Muscle of back (tissue), 10 donors: ENCODE data around the gene OLAH. TPM values are rescaled to one million over a fixed set of nuclear protein-coding genes. Genes with fewer than 3 reads are reported as not detected.

Experiments
- polyA plus RNA-seq, 10 donors: library from polyadenylated mRNA; unstranded; fragments of 120-200 nt; gene quantifications; one replicate each; pipeline ENCODE4 v1.2.1, GENCODE V29; 2013; ENCODE audit not compliant: insufficient read length in 10 of 10

Gene OLAH
- polyA plus RNA-seq, 10 donors = 0.12 to 0.21 (median 0.16) TPM; not detected in 7

Other genes with a start within 250 kb of the OLAH start
- gene CDNF, start 205.9 kb upstream of the OLAH start, polyA plus RNA-seq = 1 to 10 TPM; 1.4 to 5.1 (median 3.4) TPM
- gene HSPA14, start 205.6 kb upstream of the OLAH start, polyA plus RNA-seq = 10 to 100 TPM; 11.3 to 19.2 (median 15.0) TPM
- gene MSANTD7, start 205.6 kb upstream of the OLAH start, polyA plus RNA-seq = 10 to 100 TPM in 9 of 10 donors, 1 to 10 TPM in 1; 8.6 to 13.4 (median 11.1) TPM
- 10 to 100 TPM in 9 of 10 donors, 1 to 10 TPM in 1; 10.0 to 17.7 (median 13.1) TPM for gene SUV39H2, start 165.1 kb upstream of the OLAH start, polyA plus RNA-seq
- 10 to 100 TPM in 2 of 10 donors, 1 to 10 TPM in 8; 5.2 to 11.2 (median 8.3) TPM for gene DCLRE1C, start 89.8 kb upstream of the OLAH start, polyA plus RNA-seq
- gene MEIG1, start 84.6 kb upstream of the OLAH start, polyA plus RNA-seq = 1 to 10 TPM in 1 of 10 donors, under 1 TPM in 7, not detected in 2; 0.29 to 2.1 (median 0.56) TPM
- gene ACBD7, start 44.8 kb downstream of the OLAH start, polyA plus RNA-seq = 1 to 10 TPM in 7 of 10 donors, under 1 TPM in 3; 0.77 to 2.5 (median 1.2) TPM
- 10 to 100 TPM; 11.1 to 16.3 (median 13.1) TPM for gene RPP38, start 53.4 kb downstream of the OLAH start, polyA plus RNA-seq
- 10 to 100 TPM; 14.0 to 20.9 (median 17.6) TPM for gene NMT2, start 124.8 kb downstream of the OLAH start, polyA plus RNA-seq